Endothelial cell of umbilical vein (primary cell): ENCODE results near the gene RAB7B. TPM values are rescaled to one million over a fixed set of nuclear protein-coding genes. Genes with fewer than 3 reads are reported as not detected.

ENCODE experiments used
- BruUV-seq: library from RNA; stranded (reverse); fragments of 400-500 nt; replicated peaks from 2 replicates; lab custom pipeline; 2021; lab: Mats Ljungman, UMichigan
- CTCF ChIA-PET: fragments of 300-600, 350-600 bp; sonication (Branson Sonifier 250); formaldehyde crosslinking; loops from one replicate; lab custom pipeline; 2021; ENCODE audit warnings: antibody characterized with exemption, inconsistent platforms; lab: Charles Lee
- POLR2A ChIA-PET: fragments of 300-600, 350-600 bp; sonication (Branson Sonifier 250); formaldehyde crosslinking; loops from one replicate; lab custom pipeline; 2021; ENCODE audit warnings: antibody characterized with exemption, inconsistent platforms; lab: Charles Lee
- DNase-seq: peaks from one replicate; pipeline ENCODE4 v3.0.0-alpha.2; 2011; ENCODE audit warnings: low read depth, low spot score
- FAIRE-seq: peaks from 2 replicates; lab custom pipeline; 2011; peaks lifted over from hg19 to GRCh38; lab: Jason Lieb, UNC
- H2AFZ ChIP-seq: 2 replicates; pipeline ENCODE4 v1.6.0; 2012; ENCODE audit warnings: low read depth, low read length, control low read depth, inconsistent platforms
- H3K27ac ChIP-seq: 2 replicates; pipeline ENCODE4 v1.5.1; 2011; ENCODE audit warnings: low read depth, mild to moderate bottlenecking, control low read depth, low read length, moderate library complexity; ENCODE audit not compliant: insufficient read depth
- H3K27me3 ChIP-seq, 2 experiments: 2 replicates each; pipeline versions ENCODE4 v1.6.0 to v1.6.1; 2011; ENCODE audit warnings: low read length in 2 of 2, mixed read lengths in 1 of 2; ENCODE audit not compliant: control insufficient read depth in 2 of 2, insufficient read depth in 2 of 2
- H3K36me3 ChIP-seq, 2 experiments: 2 replicates in 1 of 2; 3 replicates in 1 of 2; pipeline ENCODE4 v1.5.1; 2011; ENCODE audit warnings: low read length in 2 of 2, mild to moderate bottlenecking in 1 of 2, moderate library complexity in 1 of 2; ENCODE audit not compliant: control insufficient read depth in 2 of 2, insufficient read depth in 2 of 2; ENCODE audit errors: extremely low read depth in 1 of 2
- H3K4me1 ChIP-seq: 3 replicates; pipeline ENCODE4 v1.5.1; 2011; ENCODE audit warnings: mild to moderate bottlenecking, low read length; ENCODE audit not compliant: control insufficient read depth, insufficient read depth; ENCODE audit errors: extremely low read depth
- H3K4me2 ChIP-seq: 2 replicates; pipeline ENCODE4 v1.6.1; 2011; ENCODE audit warnings: low read length, control low read depth, mixed read lengths; ENCODE audit not compliant: insufficient read depth
- H3K4me3 ChIP-seq, 3 experiments: fragments of 200-600 bp in 1 of 3; sonication (generic), shearing (Covaris generic) in 1 of 3; replicated peaks in 1 of 3; 2 replicates each; pipeline ENCODE4 v1.5.1; 2011 to 2016; ENCODE audit warnings: control low read depth in 3 of 3, low read length in 3 of 3, mild to moderate bottlenecking in 2 of 3, inconsistent platforms in 1 of 3, low read depth in 1 of 3, moderate library complexity in 1 of 3; ENCODE audit not compliant: insufficient read depth in 1 of 3
- H3K79me2 ChIP-seq: 2 replicates; pipeline ENCODE4 v1.6.0; 2012; ENCODE audit warnings: low read length, inconsistent platforms; ENCODE audit not compliant: control insufficient read depth, insufficient read depth
- H3K9ac ChIP-seq: replicated peaks from 2 replicates; pipeline ENCODE3; 2011; ENCODE audit warnings: low read length, control low read depth; ENCODE audit not compliant: insufficient read depth; ENCODE audit errors: extremely low read depth
- H3K9me1 ChIP-seq: replicated peaks from 3 replicates; pipeline ENCODE4 v1.6.0; 2011; ENCODE audit warnings: mild to moderate bottlenecking, low read length; ENCODE audit not compliant: control insufficient read depth, insufficient read depth; ENCODE audit errors: extremely low read depth
- H3K9me3 ChIP-seq: replicated peaks from 2 replicates; pipeline ENCODE4 v1.5.1; 2012; ENCODE audit warnings: low read length, inconsistent platforms; ENCODE audit not compliant: control insufficient read depth, insufficient read depth
- H4K20me1 ChIP-seq: replicated peaks from 2 replicates; pipeline ENCODE3; 2011; ENCODE audit warnings: mild to moderate bottlenecking, low read length; ENCODE audit not compliant: control insufficient read depth, insufficient read depth; ENCODE audit errors: extremely low read depth
- CTCF ChIP-seq, 2 donors: IDR thresholded peaks; 1 replicate in 1 of 2; 2 replicates in 1 of 2; pipeline ENCODE4 v1.5.1; 2011; ENCODE audit warnings: low read length in 2 of 2, mild to moderate bottlenecking in 2 of 2, moderate library complexity in 2 of 2, control low read depth in 1 of 2, inconsistent platforms in 1 of 2, low read depth in 1 of 2; ENCODE audit not compliant: insufficient read depth in 1 of 2; ENCODE audit errors: extremely low read depth in 1 of 2
- EZH2 ChIP-seq: IDR thresholded peaks from 2 replicates; pipeline ENCODE4 v1.6.1; 2012; ENCODE audit warnings: borderline replicate concordance, low read depth, mild to moderate bottlenecking, moderate library complexity, low read length, inconsistent platforms; ENCODE audit not compliant: severe bottlenecking
- FOS ChIP-seq: IDR thresholded peaks from 2 replicates; pipeline ENCODE4 v1.6.1; 2011; ENCODE audit warnings: mild to moderate bottlenecking, low read length, moderate library complexity, borderline replicate concordance; ENCODE audit not compliant: insufficient read depth
- GATA2 ChIP-seq: IDR thresholded peaks from 2 replicates; pipeline ENCODE4 v1.7.0; 2011; ENCODE audit warnings: low read depth, mild to moderate bottlenecking, moderate library complexity, mixed read lengths, low read length; ENCODE audit not compliant: insufficient read length, insufficient read depth
- JUN ChIP-seq: IDR thresholded peaks from 2 replicates; pipeline ENCODE4 v1.6.1; 2011; ENCODE audit warnings: borderline replicate concordance, low read depth; ENCODE audit not compliant: insufficient read length, insufficient read depth
- MAX ChIP-seq: IDR thresholded peaks from 2 replicates; pipeline ENCODE4 v1.6.1; 2011; ENCODE audit not compliant: insufficient read depth, insufficient read length
- MYC ChIP-seq: IDR thresholded peaks from one replicate; pipeline ENCODE4 v1.6.1; 2011; ENCODE audit warnings: mild to moderate bottlenecking, low read depth, low read length
- POLR2A ChIP-seq: IDR thresholded peaks from 2 replicates; pipeline ENCODE4 v1.6.1; 2012; ENCODE audit warnings: low read depth, mild to moderate bottlenecking, control low read depth, low read length
- POLR2AphosphoS5 ChIP-seq: IDR thresholded peaks from 2 replicates; pipeline ENCODE4 v1.6.1; 2012; ENCODE audit warnings: low read depth, mild to moderate bottlenecking, control low read depth, low read length, moderate library complexity; ENCODE audit not compliant: insufficient read depth
- dilution Hi-C: fragments of 300-500 bp; cut with MboI; formaldehyde crosslinking; loops from one replicate; pipeline ENCODE4 v1.15.0; 2019; ENCODE audit warnings: low sequenced_read_pairs; ENCODE audit not compliant: extremely low pct_ligation_motif_present
- intact Hi-C: fragments of 100-400 bp; cut with micrococcal nuclease; formaldehyde crosslinking; loops from one replicate; pipeline ENCODE4 v1.10.0; 2022
- polyA plus RNA-seq, 4 experiments: library from polyadenylated mRNA; depleted of rRNA in 3 of 4; stranded (reverse) in 3 of 4; unstranded in 1 of 4; fragments of >200 nt; gene quantifications; 2 replicates each; pipeline versions ENCODE4 v1.2.1 to v1.2.3, GENCODE V29; 2011 to 2012; ENCODE audit warnings: missing spikeins in 1 of 4
- total RNA-seq: library from RNA; stranded (reverse); gene quantifications from 2 replicates; pipeline ENCODE4 v1.2.3, GENCODE V29; 2021

The RAB7B gene
- total and polyA plus RNA-seq, 2 donors (not counting 3 experiments of a cell fraction or from before 2014, with no cell fraction given), result 0.15 TPM; not detected in 1

GRCh38 chr1:206020393-206021007, 17.3 kb upstream of the RAB7B start:
- no peaks in the 10 kb centered on the region for H3K9me1 ChIP-seq
- CTCF ChIA-PET, result interaction anchor here (1.0 to 3.0 kb wide), 4 partner anchors 11 to 43 kb away, joined by 3 to 16 read pairs (median 5); no protein-coding TSS in a partner anchor
- H3K4me3 ChIP-seq, result no peak overlapping the region
- intact Hi-C loops, result no loop called here
- no peak overlapping the region for H3K9ac ChIP-seq
- H3K36me3 ChIP-seq, result no peaks in the 10 kb centered on the region
- no peak overlapping the region for H2AFZ ChIP-seq
- no peaks in the 10 kb centered on the region for H3K27me3 ChIP-seq
- no peaks in the 10 kb centered on the region for H3K9me3 ChIP-seq
- no peaks in the 10 kb centered on the region for H3K79me2 ChIP-seq
- no peaks in the 10 kb centered on the region for H4K20me1 ChIP-seq
- H3K27ac ChIP-seq, result no peak overlapping the region
- no peak overlapping the region for H3K4me2 ChIP-seq
- POLR2A ChIA-PET, result no interaction called here
- H3K4me1 ChIP-seq, result peaks cover 13% of the 10 kb centered on the region
- no peak for FAIRE-seq
- BruUV-seq, result no TSS peak
- DNase-seq, result no peak
- TF ChIP-seq MAX (no peak), GATA2 (no peak), CTCF (IDR thresholded peaks at IDR 0.05; ENCODE audit: extremely low read depth in 1 of 2, insufficient read depth in 1 of 2, low read depth in 1 of 2, low read length in 2 of 2) (no peak), POLR2AphosphoS5 (no peak), FOS (no peak), MYC (no peak), JUN (no peak), EZH2 (no peak), POLR2A (no peak)
- dilution Hi-C loops, result no loop called here
